ENCODE measurements around the gene BLMH. TPM values are rescaled to one million over a fixed set of nuclear protein-coding genes. Genes with fewer than 3 reads are reported as not detected.

BLMH gene
- total RNA-seq, 1 experiment from 2014 or later, result 51.2 TPM

DNA sequence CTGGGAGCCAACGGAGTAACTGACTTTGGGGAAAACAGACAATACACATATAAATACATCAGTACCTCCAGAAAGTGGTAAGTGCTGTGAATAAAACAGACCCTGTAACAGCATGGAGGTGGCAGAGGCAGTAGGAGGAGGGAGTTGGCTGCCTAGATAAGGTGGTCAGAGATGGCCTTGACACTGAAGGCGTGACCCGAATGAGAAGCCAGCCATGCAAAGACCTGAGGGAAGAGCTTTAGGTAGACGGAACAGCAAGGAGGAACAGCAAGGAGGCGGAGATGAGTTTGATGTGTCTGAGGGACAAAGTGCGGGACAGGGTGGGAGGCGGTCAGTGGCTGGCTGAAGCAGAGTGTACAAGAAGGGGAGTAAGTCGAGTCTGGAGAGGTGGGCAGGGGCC is 48.2 kb downstream of the BLMH start (continued):
- TF ChIP-seq FOSL1 (IDR thresholded peaks at IDR 0.05; ENCODE audit: low read depth) (no peak), YY1 (IDR thresholded peaks at IDR 0.05; ENCODE audit: extremely low read depth, insufficient replicate concordance, low read depth, low read length) (no peak), EGR1 (IDR thresholded peaks at IDR 0.05; ENCODE audit: low read depth) (no peak), SIN3A (IDR thresholded peaks at IDR 0.05; ENCODE audit: low read depth) (no peak)
- TF ChIP-seq, protein P1, sequence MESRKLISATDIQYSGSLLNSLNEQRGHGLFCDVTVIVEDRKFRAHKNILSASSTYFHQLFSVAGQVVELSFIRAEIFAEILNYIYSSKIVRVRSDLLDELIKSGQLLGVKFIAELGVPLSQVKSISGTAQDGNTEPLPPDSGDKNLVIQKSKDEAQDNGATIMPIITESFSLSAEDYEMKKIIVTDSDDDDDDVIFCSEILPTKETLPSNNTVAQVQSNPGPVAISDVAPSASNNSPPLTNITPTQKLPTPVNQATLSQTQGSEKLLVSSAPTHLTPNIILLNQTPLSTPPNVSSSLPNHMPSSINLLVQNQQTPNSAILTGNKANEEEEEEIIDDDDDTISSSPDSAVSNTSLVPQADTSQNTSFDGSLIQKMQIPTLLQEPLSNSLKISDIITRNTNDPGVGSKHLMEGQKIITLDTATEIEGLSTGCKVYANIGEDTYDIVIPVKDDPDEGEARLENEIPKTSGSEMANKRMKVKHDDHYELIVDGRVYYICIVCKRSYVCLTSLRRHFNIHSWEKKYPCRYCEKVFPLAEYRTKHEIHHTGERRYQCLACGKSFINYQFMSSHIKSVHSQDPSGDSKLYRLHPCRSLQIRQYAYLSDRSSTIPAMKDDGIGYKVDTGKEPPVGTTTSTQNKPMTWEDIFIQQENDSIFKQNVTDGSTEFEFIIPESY (IDR thresholded peaks at IDR 0.05; ENCODE audit: extremely low read depth, insufficient replicate concordance, low read length), result no peak

DNA sequence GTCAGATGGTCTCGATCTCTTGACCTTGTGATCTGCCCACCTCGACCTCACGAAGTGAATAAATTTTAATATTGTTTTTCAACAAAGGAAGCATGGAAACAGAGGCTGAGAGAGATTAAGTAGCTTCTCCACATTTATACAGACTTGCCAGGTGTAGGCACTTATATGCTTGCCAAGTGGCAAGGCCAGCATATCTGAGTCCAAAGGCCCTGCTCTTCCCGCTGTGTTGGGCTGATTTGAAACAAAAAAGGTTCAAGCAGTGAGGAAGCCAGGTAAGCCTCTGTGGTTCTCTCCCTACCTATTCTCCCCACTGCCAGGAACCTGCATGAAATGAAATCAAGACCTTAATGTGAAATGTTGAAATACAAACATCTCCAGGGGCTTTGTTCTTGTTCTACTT is 48.7 kb downstream of the BLMH start:
- ChIA-PET POLR2A (no interaction called here), CTCF (no interaction called here), RAD21 (ENCODE audit: low non-redundant PET in 1 of 2, low total read pairs in 2 of 2, uncharacterized antibody in 2 of 2, unreplicated experiment in 2 of 2) (no interaction called here)
- no peak overlapping the region for H3K27ac ChIP-seq (ENCODE audit: low read depth, low read length)
- H3K27me3 ChIP-seq (ENCODE audit: insufficient read depth, low read length), result no peaks in the 10 kb centered on the region
- H2AFZ ChIP-seq (ENCODE audit: low read depth, low read length, poor library complexity, severe bottlenecking), result no peak overlapping the region
- H4K20me1 ChIP-seq (ENCODE audit: insufficient read depth), result no peaks in the 10 kb centered on the region
- no peaks in the 10 kb centered on the region for H3K9me2 ChIP-seq (ENCODE audit: insufficient read depth)
- ATAC-seq, result no peak
- H3K79me2 ChIP-seq (ENCODE audit: insufficient read depth, low read length), result no peaks in the 10 kb centered on the region
- peaks cover 1 to 5% of the 10 kb centered on the region in 2 experiments; a peak in 2 of 4 replicates for H3K36me3 ChIP-seq (ENCODE audit: control insufficient read depth in 1 of 2, insufficient read depth in 2 of 2, low read length in 2 of 2)
- no peaks in the 10 kb centered on the region for H3K4me1 ChIP-seq (ENCODE audit: control insufficient read depth in 1 of 2, insufficient read depth in 2 of 2, low read length in 2 of 2)
- no peak for DNase-seq (ENCODE audit: low read depth, low spot score)
- intact Hi-C loops (cut with micrococcal nuclease), result no loop called here
- H3K4me2 ChIP-seq (ENCODE audit: low read length), result no peak overlapping the region
- BruUV-seq (replicated peaks), result no TSS peak
- no peak overlapping the region for H3K9ac ChIP-seq (ENCODE audit: low read length)
- peaks cover 0 to 3% of the 10 kb centered on the region in 2 experiments; a peak in 1 of 4 replicates for H3K9me3 ChIP-seq (ENCODE audit: control insufficient read depth in 1 of 2, insufficient read depth in 1 of 2, low read depth in 1 of 2, low read length in 2 of 2)
- TF ChIP-seq, protein P2, sequence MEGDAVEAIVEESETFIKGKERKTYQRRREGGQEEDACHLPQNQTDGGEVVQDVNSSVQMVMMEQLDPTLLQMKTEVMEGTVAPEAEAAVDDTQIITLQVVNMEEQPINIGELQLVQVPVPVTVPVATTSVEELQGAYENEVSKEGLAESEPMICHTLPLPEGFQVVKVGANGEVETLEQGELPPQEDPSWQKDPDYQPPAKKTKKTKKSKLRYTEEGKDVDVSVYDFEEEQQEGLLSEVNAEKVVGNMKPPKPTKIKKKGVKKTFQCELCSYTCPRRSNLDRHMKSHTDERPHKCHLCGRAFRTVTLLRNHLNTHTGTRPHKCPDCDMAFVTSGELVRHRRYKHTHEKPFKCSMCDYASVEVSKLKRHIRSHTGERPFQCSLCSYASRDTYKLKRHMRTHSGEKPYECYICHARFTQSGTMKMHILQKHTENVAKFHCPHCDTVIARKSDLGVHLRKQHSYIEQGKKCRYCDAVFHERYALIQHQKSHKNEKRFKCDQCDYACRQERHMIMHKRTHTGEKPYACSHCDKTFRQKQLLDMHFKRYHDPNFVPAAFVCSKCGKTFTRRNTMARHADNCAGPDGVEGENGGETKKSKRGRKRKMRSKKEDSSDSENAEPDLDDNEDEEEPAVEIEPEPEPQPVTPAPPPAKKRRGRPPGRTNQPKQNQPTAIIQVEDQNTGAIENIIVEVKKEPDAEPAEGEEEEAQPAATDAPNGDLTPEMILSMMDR (IDR thresholded peaks at IDR 0.05 in 2 of 3, conservative IDR thresholded peaks at IDR 0.05 in 1 of 3; ENCODE audit: borderline replicate concordance in 1 of 3, insufficient read depth in 1 of 3, low read depth in 2 of 3, low read length in 2 of 3), result no peak
- TF ChIP-seq ELF1 (IDR thresholded peaks at IDR 0.05; ENCODE audit: borderline replicate concordance, low read depth) (no peak), ZNF274 (IDR thresholded peaks at IDR 0.05; ENCODE audit: low read depth, low read length) (no peak)
- TF ChIP-seq, protein P3, sequence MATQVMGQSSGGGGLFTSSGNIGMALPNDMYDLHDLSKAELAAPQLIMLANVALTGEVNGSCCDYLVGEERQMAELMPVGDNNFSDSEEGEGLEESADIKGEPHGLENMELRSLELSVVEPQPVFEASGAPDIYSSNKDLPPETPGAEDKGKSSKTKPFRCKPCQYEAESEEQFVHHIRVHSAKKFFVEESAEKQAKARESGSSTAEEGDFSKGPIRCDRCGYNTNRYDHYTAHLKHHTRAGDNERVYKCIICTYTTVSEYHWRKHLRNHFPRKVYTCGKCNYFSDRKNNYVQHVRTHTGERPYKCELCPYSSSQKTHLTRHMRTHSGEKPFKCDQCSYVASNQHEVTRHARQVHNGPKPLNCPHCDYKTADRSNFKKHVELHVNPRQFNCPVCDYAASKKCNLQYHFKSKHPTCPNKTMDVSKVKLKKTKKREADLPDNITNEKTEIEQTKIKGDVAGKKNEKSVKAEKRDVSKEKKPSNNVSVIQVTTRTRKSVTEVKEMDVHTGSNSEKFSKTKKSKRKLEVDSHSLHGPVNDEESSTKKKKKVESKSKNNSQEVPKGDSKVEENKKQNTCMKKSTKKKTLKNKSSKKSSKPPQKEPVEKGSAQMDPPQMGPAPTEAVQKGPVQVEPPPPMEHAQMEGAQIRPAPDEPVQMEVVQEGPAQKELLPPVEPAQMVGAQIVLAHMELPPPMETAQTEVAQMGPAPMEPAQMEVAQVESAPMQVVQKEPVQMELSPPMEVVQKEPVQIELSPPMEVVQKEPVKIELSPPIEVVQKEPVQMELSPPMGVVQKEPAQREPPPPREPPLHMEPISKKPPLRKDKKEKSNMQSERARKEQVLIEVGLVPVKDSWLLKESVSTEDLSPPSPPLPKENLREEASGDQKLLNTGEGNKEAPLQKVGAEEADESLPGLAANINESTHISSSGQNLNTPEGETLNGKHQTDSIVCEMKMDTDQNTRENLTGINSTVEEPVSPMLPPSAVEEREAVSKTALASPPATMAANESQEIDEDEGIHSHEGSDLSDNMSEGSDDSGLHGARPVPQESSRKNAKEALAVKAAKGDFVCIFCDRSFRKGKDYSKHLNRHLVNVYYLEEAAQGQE (IDR thresholded peaks at IDR 0.05; ENCODE audit: low read depth), result no peak
- TF ChIP-seq, protein P4, sequence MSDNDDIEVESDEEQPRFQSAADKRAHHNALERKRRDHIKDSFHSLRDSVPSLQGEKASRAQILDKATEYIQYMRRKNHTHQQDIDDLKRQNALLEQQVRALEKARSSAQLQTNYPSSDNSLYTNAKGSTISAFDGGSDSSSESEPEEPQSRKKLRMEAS (IDR thresholded peaks at IDR 0.05), result no peak
- no peak overlapping the region for H3K4me3 ChIP-seq (replicated peaks in 1 of 2; ENCODE audit: low read depth in 1 of 2, low read length in 2 of 2)
